Central memory CD8-positive, alpha-beta T cell (primary cell): ENCODE results near the gene FOXO3.

ENCODE experiments used
- ATAC-seq: fragments of 150-1000 bp; cut with Tn5 transposase; replicated peaks from 2 replicates; pipeline ENCODE4 v1.10.0; 2022; ENCODE audit warnings: mild to moderate bottlenecking, moderate FRiP score, moderate number of reproducible peaks; ENCODE audit not compliant: poor library complexity, severe bottlenecking; ENCODE audit errors: extremely low read depth
- DNase-seq, 2 donors: peaks; one replicate each; pipeline ENCODE4 v3.0.0; 2021; ENCODE audit warnings: low spot score in 2 of 2
- H3K27ac Mint-ChIP-seq: one replicate; pipeline ENCODE4 v1.8.0; 2022; ENCODE audit warnings: low read depth, mild to moderate bottlenecking, moderate library complexity, mixed read lengths
- H3K27me3 Mint-ChIP-seq: one replicate; pipeline ENCODE4 v1.8.0; 2022; ENCODE audit warnings: mixed read lengths
- H3K36me3 Mint-ChIP-seq: one replicate; pipeline ENCODE4 v1.8.0; 2022; ENCODE audit warnings: mild to moderate bottlenecking, moderate library complexity, mixed read lengths; ENCODE audit not compliant: insufficient read depth
- H3K4me1 Mint-ChIP-seq: one replicate; pipeline ENCODE4 v1.8.0; 2022; ENCODE audit warnings: mixed read lengths
- H3K4me3 Mint-ChIP-seq: one replicate; pipeline ENCODE4 v1.8.0; 2022; ENCODE audit warnings: mild to moderate bottlenecking, moderate library complexity, mixed read lengths
- H3K9me3 Mint-ChIP-seq: one replicate; pipeline ENCODE4 v1.8.0; 2022; ENCODE audit warnings: mixed read lengths

The FOXO3 gene

DNA sequence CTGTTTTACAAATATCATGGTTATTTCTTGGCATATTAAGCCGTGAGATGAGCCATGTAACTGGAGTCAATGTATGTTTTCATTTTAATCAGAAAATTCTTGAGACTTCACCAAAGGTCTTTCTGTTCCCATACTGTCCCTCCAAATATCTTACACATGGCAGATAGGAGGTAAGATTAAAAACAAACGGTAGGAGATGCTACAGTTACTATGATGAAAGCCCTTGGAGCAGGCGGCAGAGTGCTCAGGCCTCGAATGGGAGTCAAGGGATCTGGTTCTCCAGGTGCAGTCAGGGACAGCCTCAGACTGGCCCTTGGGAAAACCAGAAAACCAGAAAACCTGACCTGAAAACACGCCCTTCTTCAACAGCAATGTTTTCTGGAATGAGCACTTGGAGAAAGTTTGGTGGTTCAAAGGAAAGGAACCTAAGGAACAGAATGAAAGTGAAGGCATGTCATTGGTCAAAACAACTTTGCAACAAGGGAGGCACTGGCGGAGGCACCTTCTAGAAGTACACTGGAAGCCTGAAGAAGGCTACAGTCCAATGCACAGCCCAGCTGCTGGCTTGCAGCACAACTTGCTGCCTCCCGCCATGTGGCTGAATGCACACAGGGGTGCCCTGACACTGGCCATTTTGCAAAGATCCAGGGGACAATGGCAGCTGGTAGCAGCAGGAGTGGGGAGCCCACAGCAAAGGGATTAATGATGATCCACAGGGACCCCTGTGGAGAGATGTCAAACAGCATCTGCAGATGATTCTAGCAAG, 17.4 kb upstream of the FOXO3 start:
- H3K4me3 Mint-ChIP-seq = no peak overlapping the region
- H3K36me3 Mint-ChIP-seq = peaks cover 2% of the 10 kb centered on the region
- H3K4me1 Mint-ChIP-seq = peaks cover 25% of the 10 kb centered on the region

DNA sequence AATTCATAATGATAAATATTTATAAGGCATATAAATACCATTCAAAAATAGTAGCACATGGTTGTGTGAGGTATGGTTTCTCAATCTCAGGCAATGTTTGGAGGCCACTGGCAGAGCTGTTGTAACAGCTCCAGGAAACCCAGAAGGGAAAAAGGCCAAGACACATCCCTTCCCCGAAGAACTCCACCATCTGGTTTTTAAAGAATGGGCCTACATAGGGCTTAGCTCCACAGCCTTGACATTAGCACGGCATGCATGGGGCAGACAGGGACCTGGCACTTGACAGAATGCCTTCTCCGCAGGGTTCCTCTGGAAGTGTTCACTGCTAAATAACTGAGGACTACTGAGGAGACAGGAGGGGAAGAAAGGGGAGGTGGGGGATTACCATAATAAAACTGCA, 16.1 kb upstream of the FOXO3 start:
- H3K36me3 Mint-ChIP-seq = peaks cover 2% of the 10 kb centered on the region
- H3K4me3 Mint-ChIP-seq = no peak overlapping the region
- ATAC-seq = no peak
- no peak overlapping the region for H3K27ac Mint-ChIP-seq
- no peak for DNase-seq
- H3K9me3 Mint-ChIP-seq = no peaks in the 10 kb centered on the region
- H3K4me1 Mint-ChIP-seq = peaks cover 25% of the 10 kb centered on the region
- peaks cover 10% of the 10 kb centered on the region for H3K27me3 Mint-ChIP-seq

More for the DNA sequence above, 17.4 kb upstream of the FOXO3 start:
- no peak for DNase-seq
- Mint-ChIP-seq H3K27me3 (peaks cover 10% of the 10 kb centered on the region), H3K9me3 (no peaks in the 10 kb centered on the region), H3K27ac (no peak overlapping the region)
- ATAC-seq = no peak

DNA sequence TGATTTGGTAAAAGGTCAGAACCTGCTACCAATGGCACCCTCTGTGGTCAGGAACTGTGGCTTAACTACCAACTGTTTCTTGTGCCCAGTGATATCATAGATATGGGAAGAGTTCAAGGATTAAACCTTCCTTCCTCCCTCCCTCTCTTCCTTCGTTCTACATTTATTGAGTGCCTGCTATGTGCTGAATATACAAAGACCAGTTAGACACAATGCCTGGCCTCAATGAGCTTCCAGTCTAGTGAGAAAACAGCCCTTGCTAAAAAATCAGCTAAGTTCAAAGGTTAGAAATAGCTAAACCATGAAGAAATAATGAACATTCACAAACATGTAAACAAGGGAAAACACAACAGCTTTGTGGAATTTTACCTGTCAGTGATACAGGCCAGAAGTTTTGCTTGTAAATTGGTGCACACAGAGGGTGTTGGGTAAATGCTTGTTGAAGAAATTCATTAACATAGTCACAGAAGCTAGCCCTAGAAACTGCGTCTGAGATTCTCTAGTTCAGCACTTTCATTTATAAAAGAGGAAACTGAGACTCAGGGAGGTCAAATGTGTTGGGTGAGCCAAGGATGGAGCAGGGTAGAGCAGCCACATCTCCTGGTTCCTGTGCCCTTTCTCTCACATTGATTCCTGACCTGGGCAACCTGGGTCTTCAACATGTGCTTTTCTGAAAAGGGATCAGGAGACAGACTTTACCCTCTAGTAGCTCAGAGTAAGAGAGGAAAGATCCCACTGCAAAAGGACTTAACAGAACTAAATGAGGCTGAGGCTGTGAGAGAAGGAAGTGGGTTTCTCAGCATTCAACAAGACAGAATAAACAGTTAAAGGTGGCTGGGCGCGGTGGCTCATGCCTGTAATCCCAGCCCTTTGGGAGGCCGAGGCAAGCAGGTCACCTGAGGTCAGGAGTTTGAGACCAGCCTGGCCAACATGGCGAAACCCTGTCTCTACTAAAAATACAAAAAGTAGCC, 14.4 kb upstream of the FOXO3 start:
- peaks cover 25% of the 10 kb centered on the region for H3K4me1 Mint-ChIP-seq
- peak overlapping the region; percentile 10 for H3K4me3 Mint-ChIP-seq
- peak overlapping the region; percentile 73 for H3K27ac Mint-ChIP-seq
- ATAC-seq (peak; percentile 67), DNase-seq (no peak)
- H3K27me3 Mint-ChIP-seq = peaks cover 10% of the 10 kb centered on the region
- no peaks in the 10 kb centered on the region for H3K9me3 Mint-ChIP-seq
- peaks cover 2% of the 10 kb centered on the region for H3K36me3 Mint-ChIP-seq

DNA sequence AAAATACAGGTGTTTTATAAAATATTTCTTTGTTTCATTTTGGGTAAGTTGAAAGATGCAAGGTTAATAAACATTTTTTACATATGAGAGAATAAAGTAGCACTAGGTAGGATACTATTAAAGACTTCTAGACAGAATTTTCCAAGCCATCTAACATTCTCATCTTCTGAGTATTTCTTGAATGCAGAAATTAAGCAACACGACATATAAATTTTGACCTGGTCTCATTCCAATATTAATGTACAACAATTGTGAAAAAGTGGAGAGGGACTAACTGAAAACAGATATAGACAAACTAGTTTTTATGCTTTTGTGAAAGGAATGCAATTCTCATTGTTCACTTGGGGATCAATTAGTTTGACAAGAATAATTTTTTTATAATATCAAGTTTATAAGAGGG, 11.5 kb upstream of the FOXO3 start:
- no peak overlapping the region for H3K4me3 Mint-ChIP-seq
- peaks cover 15% of the 10 kb centered on the region for H3K4me1 Mint-ChIP-seq
- H3K9me3 Mint-ChIP-seq = no peaks in the 10 kb centered on the region
- ATAC-seq (no peak), DNase-seq (no peak)
- no peaks in the 10 kb centered on the region for H3K36me3 Mint-ChIP-seq
- no peaks in the 10 kb centered on the region for H3K27me3 Mint-ChIP-seq
- H3K27ac Mint-ChIP-seq = no peak overlapping the region

DNA sequence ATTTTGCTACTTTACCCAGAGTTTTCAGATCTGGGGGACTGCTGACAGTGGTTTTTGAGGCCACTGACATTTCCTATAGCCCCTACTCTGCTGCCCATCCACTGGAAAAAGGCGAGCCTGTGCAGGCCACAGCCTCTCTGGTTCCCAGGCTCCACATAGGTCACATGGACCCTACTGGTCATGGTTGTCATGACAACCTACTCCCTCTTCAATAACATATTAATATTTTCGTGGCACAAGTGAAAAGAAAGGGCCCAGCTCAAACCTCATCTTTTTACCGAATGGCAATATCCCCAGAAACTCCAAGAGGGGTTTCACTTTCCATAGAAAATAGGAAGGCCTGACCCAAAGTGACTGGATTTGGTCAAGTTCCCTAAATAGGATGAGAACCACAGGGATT, 11.0 kb upstream of the FOXO3 start:
- Mint-ChIP-seq H3K36me3 (no peaks in the 10 kb centered on the region), H3K27me3 (no peaks in the 10 kb centered on the region), H3K9me3 (no peaks in the 10 kb centered on the region), H3K4me1 (peaks cover 15% of the 10 kb centered on the region), H3K4me3 (no peak overlapping the region), H3K27ac (no peak overlapping the region)
- ATAC-seq (no peak), DNase-seq (no peak)

DNA sequence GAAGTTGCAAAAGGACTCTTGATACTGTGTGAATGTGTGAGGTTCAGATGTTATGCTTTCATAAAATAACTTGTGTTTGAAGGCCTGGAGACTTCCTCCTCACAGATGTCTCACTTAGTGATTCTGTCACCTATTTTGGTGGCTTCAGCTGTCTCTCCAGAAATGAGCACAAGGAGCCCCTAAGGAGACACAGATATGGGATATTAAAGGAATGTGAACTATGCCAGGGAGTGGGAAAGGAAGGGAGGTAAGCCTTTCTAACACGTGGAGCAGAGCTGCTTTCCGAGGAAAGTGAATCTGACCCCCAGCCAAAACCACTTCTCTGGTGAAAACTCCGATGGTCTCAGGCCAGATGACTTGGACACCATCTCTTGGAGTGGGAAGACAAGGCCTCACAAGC, 10.5 kb upstream of the FOXO3 start:
- Mint-ChIP-seq H3K4me1 (peaks cover 15% of the 10 kb centered on the region), H3K9me3 (no peaks in the 10 kb centered on the region), H3K36me3 (no peaks in the 10 kb centered on the region), H3K27me3 (no peaks in the 10 kb centered on the region), H3K27ac (no peak overlapping the region), H3K4me3 (no peak overlapping the region)
- ATAC-seq = no peak
- no peak for DNase-seq

DNA sequence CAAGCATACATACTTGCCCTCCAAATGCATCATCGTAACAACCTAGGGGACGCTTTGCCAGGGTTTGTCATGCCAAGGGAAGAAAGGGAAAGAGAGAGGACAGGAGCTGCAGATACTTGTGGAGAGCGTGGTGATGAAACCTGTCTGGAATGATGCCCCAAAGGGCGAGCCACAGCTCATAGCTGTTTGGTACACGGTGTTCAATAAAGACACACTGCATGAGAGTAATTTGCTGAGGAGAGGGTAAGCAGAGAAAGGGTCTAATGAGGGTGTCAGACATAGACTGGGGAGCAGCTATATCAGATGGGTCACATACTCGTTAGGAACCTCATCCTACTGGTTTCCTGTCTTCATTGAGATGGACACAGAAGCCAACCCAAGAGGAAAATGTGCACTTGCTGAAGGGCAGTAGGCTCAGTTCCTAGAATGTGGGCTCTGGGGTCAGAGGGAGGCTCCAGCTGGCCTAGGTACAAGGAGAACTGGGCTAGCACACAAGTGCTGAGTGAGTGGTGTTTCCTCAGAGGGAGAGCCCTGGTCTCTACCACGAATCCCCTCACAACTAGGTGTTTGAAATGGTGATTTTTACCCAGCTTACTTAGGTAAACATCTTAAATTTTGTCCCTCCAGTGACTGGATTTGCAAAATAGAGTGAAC, 5.2 kb upstream of the FOXO3 start:
- Mint-ChIP-seq H3K27me3 (no peaks in the 10 kb centered on the region), H3K4me1 (no peaks in the 10 kb centered on the region), H3K9me3 (no peaks in the 10 kb centered on the region), H3K4me3 (no peak overlapping the region), H3K27ac (peak overlapping the region; percentile 48), H3K36me3 (peaks cover 21% of the 10 kb centered on the region)
- ATAC-seq (no peak), DNase-seq (no peak)

DNA sequence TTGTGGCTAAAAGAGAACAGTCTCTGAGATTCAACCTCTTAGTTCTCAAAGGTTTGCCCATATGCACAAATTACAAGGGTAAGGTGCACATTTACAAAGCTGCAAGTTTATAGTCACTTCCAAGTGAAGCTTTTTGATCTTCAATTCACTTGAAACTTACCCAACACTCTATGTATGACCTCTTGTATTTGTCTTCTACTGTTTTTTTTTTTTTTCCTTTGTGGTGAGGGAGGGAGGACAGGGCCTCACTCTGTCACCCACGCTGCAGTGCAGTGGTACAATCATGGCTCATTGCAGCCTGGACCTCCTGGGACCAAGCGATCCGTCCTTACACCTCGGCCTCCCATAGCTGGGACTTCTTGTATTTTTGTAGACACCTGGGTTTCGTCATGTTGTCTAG, 4.5 kb upstream of the FOXO3 start:
- Mint-ChIP-seq H3K27ac (no peak overlapping the region), H3K36me3 (peaks cover 21% of the 10 kb centered on the region), H3K4me3 (peak overlapping the region; percentile 88), H3K9me3 (no peaks in the 10 kb centered on the region), H3K27me3 (no peaks in the 10 kb centered on the region), H3K4me1 (no peaks in the 10 kb centered on the region)
- ATAC-seq (no peak), DNase-seq (no peak)

DNA sequence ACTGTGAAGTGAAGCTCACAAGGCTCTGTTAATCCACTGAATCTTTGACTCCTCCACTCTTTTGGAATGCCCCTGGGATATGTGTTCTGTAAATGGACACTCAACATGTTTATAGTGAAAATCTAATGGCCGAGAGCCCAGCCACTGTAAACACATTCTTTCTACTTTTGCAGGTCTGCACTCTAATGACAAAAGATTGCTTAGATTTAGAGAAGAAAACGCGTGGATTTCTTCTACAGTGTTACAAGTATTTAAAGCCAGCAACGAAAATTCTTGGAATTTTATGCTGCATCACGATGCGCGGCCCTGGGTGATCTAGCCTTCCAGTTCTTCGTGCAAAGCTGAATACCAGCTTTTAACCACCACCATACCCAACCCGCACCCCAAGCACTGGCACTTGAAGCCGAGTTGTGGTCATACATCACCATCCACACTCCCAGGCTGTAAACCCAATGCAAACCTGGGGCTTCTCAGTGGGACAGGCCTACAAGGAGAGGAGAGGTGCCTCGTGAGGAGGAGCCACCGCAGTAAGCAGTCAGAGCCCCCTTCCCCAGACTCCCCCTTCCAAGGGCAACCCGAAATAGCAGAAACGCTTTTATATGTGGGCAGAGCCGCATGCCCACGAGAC, 3.7 kb upstream of the FOXO3 start:
- ATAC-seq = no peak
- no peak for DNase-seq
- no peaks in the 10 kb centered on the region for H3K9me3 Mint-ChIP-seq

DNA sequence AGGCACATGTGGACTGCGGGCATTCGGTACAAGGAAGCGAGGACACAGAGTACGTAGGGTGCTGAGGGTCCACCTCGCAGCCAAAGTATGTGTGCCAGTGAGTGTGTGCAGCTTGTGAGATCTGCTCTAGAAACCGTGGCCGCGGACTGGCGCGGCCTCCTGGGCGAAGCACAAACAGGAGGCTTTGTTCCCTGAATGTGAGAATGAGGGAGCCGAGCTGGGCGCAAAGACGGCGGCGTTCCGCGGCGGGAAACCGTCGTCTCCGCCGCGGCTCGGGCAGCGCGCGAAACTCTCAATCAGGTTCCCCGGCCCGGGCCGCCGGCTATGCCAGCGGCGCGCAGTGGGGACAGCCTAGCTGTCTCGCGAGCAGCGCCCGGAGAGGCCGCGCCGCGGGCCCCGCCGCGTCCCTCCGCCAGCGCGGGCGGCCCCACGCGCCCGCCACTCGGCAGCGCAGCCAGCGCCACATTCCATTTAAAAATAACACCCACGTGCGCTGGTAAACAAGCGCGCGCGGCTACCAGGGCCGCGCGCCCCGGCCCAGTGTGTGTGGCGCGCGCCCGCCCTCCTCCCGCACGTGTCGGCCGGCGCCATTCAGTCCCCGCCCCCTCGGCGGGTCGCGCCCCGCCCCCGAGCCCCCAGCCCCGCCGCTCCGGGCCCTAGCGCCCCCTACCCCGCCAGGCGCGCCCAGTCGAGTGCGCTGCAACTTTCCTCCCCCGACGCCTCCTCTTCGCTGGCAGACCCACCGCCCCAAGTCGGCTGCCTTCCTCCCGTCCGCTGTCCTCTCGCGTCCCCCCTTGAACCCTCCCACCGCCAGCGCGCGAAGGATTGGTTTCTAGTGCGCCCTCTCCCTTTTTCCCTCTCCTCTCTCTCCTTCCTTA, 3.0 kb upstream of the FOXO3 start:
- no peaks in the 10 kb centered on the region for H3K27me3 Mint-ChIP-seq
- ATAC-seq (peak; percentile 37), DNase-seq (peak; percentile 63 to 69)
- peak overlapping the region; percentile 98 for H3K27ac Mint-ChIP-seq
- peak overlapping the region; percentile 88 for H3K4me3 Mint-ChIP-seq
- H3K9me3 Mint-ChIP-seq = no peaks in the 10 kb centered on the region
- peaks cover 11% of the 10 kb centered on the region for H3K4me1 Mint-ChIP-seq
- H3K36me3 Mint-ChIP-seq = peaks cover 29% of the 10 kb centered on the region

More for the DNA sequence above, 3.7 kb upstream of the FOXO3 start:
- Mint-ChIP-seq H3K27me3 (no peaks in the 10 kb centered on the region), H3K4me1 (peaks cover 3% of the 10 kb centered on the region), H3K27ac (peak overlapping the region; percentile 98), H3K36me3 (peaks cover 24% of the 10 kb centered on the region), H3K4me3 (peak overlapping the region; percentile 88)

DNA sequence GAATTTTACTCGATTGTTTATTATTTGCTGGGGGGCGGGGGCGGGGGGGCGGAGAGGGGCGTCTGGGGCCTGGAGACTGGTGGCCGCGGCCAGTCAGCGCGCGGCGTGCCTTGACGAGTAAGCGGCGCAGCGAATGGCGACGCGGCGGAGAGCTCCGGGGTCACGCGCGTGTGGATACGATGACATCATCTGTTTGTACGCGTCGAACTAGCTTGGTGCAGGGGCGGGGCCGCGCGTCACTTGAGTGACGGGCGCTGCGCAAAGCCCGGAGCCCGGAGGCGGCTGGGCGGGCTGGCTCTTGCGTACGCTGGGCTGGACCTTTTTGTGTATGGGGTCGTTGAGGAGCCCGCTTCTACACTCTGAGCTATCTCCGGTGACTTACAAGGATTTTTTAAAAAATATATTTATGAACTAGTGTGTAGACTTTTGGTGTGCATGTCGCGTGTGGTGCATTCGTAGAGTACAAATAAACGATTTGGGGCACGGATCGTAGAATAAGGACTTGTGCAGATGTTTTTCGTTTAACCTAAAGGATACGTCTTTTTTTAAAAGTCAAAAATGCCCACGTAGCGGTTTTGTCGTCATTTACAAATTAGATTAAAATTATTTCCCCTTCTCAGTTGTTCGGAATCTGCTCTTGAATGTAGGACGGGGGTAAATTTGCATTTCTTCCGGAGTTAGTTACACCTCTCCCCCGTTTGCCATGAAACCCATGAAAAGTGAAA, 2.2 kb upstream of the FOXO3 start:
- peak; percentile 68 for ATAC-seq
- Mint-ChIP-seq H3K4me3 (peak overlapping the region; percentile 88), H3K27ac (peak overlapping the region; percentile 98), H3K27me3 (no peaks in the 10 kb centered on the region), H3K36me3 (peaks cover 34% of the 10 kb centered on the region), H3K9me3 (no peaks in the 10 kb centered on the region), H3K4me1 (peaks cover 19% of the 10 kb centered on the region)
- DNase-seq = peak; percentile 87 to 95
